Activated CD4-positive, CD25-positive, alpha-beta regulatory T cell (primary cell): ENCODE results near the gene FAM72D.
"Not testable (repeated sequence)": the region's sequence is repeated elsewhere in the genome, so short reads cannot be mapped to it uniquely, and the experiment has no call there.

Experiments
- DNase-seq, 4 experiments: peaks; one replicate each; lab custom pipeline; 2025; lab: John Stamatoyannopoulos, UW

FAM72D gene

GRCh38 chr1:145147172-145147571 lies 51.4 kb downstream of the FAM72D start:
- not testable (repeated sequence) for DNase-seq

DNA sequence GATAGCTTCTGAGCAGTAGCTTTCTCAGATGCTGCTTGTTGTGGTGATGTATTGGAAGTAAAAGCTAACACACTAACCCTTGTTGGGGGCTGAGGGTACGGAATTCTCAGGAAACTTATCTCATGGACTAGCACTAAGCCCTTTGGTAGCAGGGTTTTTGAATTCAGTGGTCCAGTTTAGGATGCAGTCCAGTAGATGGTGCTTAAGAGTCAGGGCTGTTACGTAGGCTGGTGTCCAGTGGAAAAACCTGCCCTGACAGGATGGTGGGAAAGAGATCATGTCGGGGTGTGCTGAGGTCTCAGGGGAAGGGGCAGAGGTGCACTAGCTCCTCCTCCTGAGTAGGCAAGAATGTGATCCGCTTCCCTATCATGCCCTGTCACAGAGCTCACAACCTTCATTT lies 59.6 kb downstream of the FAM72D start:
- not testable (repeated sequence) for DNase-seq

DNA sequence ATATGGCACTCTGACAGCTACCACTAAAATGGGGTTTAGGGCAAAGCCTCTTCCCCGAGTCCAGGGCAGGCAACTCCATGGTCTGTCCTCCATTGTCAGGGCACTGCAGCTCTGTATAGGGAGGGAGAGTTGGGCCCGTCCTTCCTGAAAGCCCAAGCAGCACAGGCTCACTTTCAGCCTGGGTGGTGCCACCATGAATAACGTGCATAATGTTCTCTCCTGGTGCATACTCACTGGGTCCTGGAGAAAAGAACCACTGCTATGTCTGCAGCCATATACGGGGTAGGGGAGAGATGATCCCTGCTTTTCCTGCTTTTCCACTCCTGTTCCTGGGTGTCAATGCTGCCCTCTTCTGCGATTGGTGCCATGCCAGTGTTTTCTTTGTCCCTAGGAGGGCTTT lies 60.1 kb downstream of the FAM72D start:
- DNase-seq = not testable (repeated sequence)

DNA sequence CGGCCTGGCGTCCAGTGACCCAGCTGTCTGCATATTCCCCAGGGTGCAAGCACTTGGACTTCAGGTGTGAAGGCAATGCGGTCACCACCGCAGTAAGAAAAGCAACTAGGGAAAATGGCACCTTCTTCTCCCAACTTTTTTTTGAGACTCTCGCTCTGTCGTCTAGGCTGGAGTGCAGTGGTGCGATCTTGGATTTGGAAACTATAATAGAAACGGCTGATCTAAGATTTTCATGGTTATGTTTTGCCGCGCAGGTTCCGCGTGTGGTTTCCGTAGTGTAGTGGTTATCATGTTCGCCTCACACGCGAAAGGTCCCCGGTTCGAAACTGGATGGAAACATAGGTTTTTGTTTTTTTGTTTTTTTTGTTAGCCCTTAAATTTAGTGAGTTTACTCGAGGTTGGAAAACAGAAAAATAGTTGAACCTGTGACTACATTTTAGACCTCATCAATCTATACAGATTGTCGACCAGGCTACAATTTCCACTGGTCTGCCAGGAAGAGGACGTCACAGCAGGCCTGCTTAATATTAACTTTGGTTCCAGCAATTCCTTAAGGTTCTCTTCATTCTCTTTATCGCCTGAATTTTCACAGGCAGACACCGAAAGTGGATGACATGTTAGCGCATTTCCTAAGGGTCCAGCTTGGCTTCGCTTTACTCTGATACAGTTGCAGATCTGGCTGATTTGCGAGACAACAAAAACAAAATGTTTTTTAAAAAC lies 61.3 kb downstream of the FAM72D start:
- peak in 2 of 4 experiments; percentile 1 to 8 for DNase-seq

DNA sequence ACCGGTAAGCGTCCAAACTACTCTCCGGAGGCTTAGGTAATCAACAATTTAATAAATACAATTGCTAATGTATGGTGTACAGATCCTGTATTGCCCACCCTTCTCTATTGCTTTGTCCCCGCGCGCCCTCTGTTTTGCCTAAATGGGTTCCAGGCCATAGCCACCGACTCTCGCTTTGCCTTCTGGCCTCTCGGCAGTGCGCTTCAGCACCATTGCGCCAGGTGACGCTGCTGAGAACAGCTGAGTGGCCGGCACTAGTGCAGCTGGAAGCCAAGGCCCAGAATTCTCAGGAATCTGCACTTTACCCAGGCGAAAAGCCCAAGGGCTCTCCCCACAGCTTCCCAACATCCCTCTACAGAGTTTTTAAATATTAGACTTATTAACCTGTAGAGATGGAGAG lies 61.9 kb downstream of the FAM72D start:
- DNase-seq = not testable (repeated sequence)

GRCh38 chr1:145161046-145161752 lies 65.4 kb downstream of the FAM72D start:
- DNase-seq = not testable (repeated sequence)
